Limb (tissue), 2 donors: ENCODE results near the gene SUCLG2.
A peak's percentile ranks its signal among the peaks of the same experiment; 100 is the strongest.

Experiments used
- DNase-seq, 2 donors: peaks; one replicate each; pipeline ENCODE4 v3.0.0-alpha.2; 2016; ENCODE audit errors: extremely low spot score in 2 of 2

The SUCLG2 gene

GRCh38 chr3:67509471-67510075, 144.8 kb downstream of the SUCLG2 start:
- DNase-seq: no peak

- no peak for DNase-seq
Measured at GRCh38 chr3:67507584-67507983, 146.8 kb downstream of the SUCLG2 start.

GRCh38 chr3:67500709-67501108, 153.7 kb downstream of the SUCLG2 start:
- no peak for DNase-seq

- no peak for DNase-seq
Measured at GRCh38 chr3:67497746-67498145, 156.7 kb downstream of the SUCLG2 start.

- DNase-seq: no peak
Measured at GRCh38 chr3:67495751-67496150, 158.7 kb downstream of the SUCLG2 start.

- no peak for DNase-seq
Measured at GRCh38 chr3:67493808-67494207, 160.6 kb downstream of the SUCLG2 start.

GRCh38 chr3:67490658-67491057, 163.8 kb downstream of the SUCLG2 start:
- no peak for DNase-seq

GRCh38 chr3:67489816-67490215, 164.6 kb downstream of the SUCLG2 start:
- DNase-seq: no peak

- DNase-seq: no peak
Measured at GRCh38 chr3:67487564-67488114, 166.8 kb downstream of the SUCLG2 start.

- DNase-seq: no peak
Measured at GRCh38 chr3:67486883-67487282, 167.5 kb downstream of the SUCLG2 start.

GRCh38 chr3:67484085-67484484, 170.3 kb downstream of the SUCLG2 start:
- DNase-seq: no peak

- DNase-seq: no peak
Measured at GRCh38 chr3:67481126-67481525, 173.3 kb downstream of the SUCLG2 start.

- no peak for DNase-seq
Measured at GRCh38 chr3:67478423-67478822, 176.0 kb downstream of the SUCLG2 start.

- no peak for DNase-seq
Measured at GRCh38 chr3:67474311-67474710, 180.1 kb downstream of the SUCLG2 start.

- DNase-seq: no peak
Measured at GRCh38 chr3:67472674-67473201, 181.7 kb downstream of the SUCLG2 start.

GRCh38 chr3:67470207-67470606, 184.2 kb downstream of the SUCLG2 start:
- DNase-seq: no peak

GRCh38 chr3:67468511-67468910, 185.9 kb downstream of the SUCLG2 start:
- no peak for DNase-seq

- DNase-seq: no peak
Measured at GRCh38 chr3:67463656-67464055, 190.8 kb downstream of the SUCLG2 start.

- no peak for DNase-seq
Measured at GRCh38 chr3:67462187-67462586, 192.2 kb downstream of the SUCLG2 start.

GRCh38 chr3:67461667-67462142, 192.7 kb downstream of the SUCLG2 start:
- no peak for DNase-seq

GRCh38 chr3:67460841-67461510, 193.4 kb downstream of the SUCLG2 start:
- peak in 1 of 2 donors; percentile 5 for DNase-seq

- DNase-seq: no peak
Measured at GRCh38 chr3:67459796-67460195, 194.6 kb downstream of the SUCLG2 start.
